Astrocyte (in vitro differentiated cells and primary cell): ENCODE data around the gene FAM219A. TPM values are rescaled to one million over a fixed set of nuclear protein-coding genes. Genes with fewer than 3 reads are reported as not detected.

Experiments used
- DNase-seq: peaks from one replicate; pipeline ENCODE4 v3.0.0-alpha.2; 2010; ENCODE audit warnings: low read depth
- FAIRE-seq: peaks from 2 replicates; lab custom pipeline; 2011; peaks lifted over from hg19 to GRCh38; lab: Jason Lieb, UNC
- H2AFZ ChIP-seq: 2 replicates; pipeline ENCODE4 v1.6.0; 2012; ENCODE audit warnings: low read depth, low read length, inconsistent platforms
- H3K27ac ChIP-seq: 2 replicates; pipeline ENCODE4 v1.5.1; 2011; ENCODE audit warnings: low read depth, low read length, inconsistent platforms
- H3K27me3 ChIP-seq: 2 replicates; pipeline ENCODE4 v1.6.0; 2011; ENCODE audit warnings: low read length, inconsistent platforms; ENCODE audit not compliant: insufficient read depth
- H3K36me3 ChIP-seq: 2 replicates; pipeline ENCODE4 v1.5.1; 2011; ENCODE audit warnings: low read length, inconsistent platforms; ENCODE audit not compliant: insufficient read depth
- H3K4me1 ChIP-seq: 2 replicates; pipeline ENCODE4 v1.5.1; 2011; ENCODE audit warnings: low read length, inconsistent platforms; ENCODE audit not compliant: insufficient read depth
- H3K4me2 ChIP-seq: 2 replicates; pipeline ENCODE4 v1.6.0; 2012; ENCODE audit warnings: low read length, inconsistent platforms
- H3K4me3 ChIP-seq: 2 replicates; pipeline ENCODE4 v1.5.1; 2011; ENCODE audit warnings: low read depth, mild to moderate bottlenecking, low read length, inconsistent platforms; ENCODE audit not compliant: insufficient read depth
- H3K79me2 ChIP-seq: 2 replicates; pipeline ENCODE4 v1.6.0; 2012; ENCODE audit warnings: mild to moderate bottlenecking, low read length, inconsistent platforms; ENCODE audit not compliant: insufficient read depth
- H3K9ac ChIP-seq: 2 replicates; pipeline ENCODE4 v1.6.0; 2012; ENCODE audit warnings: mild to moderate bottlenecking, low read length, inconsistent platforms
- H3K9me3 ChIP-seq: 2 replicates; pipeline ENCODE4 v1.5.1; 2012; ENCODE audit warnings: low read depth, mild to moderate bottlenecking, low read length, inconsistent platforms; ENCODE audit not compliant: insufficient read depth
- H4K20me1 ChIP-seq: 2 replicates; pipeline ENCODE4 v1.6.0; 2012; ENCODE audit warnings: low read length, inconsistent platforms; ENCODE audit not compliant: insufficient read depth
- H3K27ac Mint-ChIP-seq: one replicate; pipeline ENCODE4 v1.8.0; 2021; ENCODE audit warnings: mild to moderate bottlenecking, mixed read lengths; ENCODE audit not compliant: unreplicated experiment
- H3K27me3 Mint-ChIP-seq: one replicate; pipeline ENCODE4 v1.8.0; 2021; ENCODE audit warnings: low read depth, mixed read lengths; ENCODE audit not compliant: unreplicated experiment
- H3K36me3 Mint-ChIP-seq: one replicate; pipeline ENCODE4 v1.8.0; 2021; ENCODE audit warnings: low read depth, mixed read lengths; ENCODE audit not compliant: unreplicated experiment
- H3K4me1 Mint-ChIP-seq: one replicate; pipeline ENCODE4 v1.8.0; 2021; ENCODE audit warnings: low read depth, mixed read lengths; ENCODE audit not compliant: unreplicated experiment
- H3K4me3 Mint-ChIP-seq: one replicate; pipeline ENCODE4 v1.8.0; 2021; ENCODE audit warnings: mild to moderate bottlenecking, moderate library complexity, mixed read lengths; ENCODE audit not compliant: unreplicated experiment
- H3K9me3 Mint-ChIP-seq: one replicate; pipeline ENCODE4 v1.8.0; 2021; ENCODE audit warnings: mild to moderate bottlenecking, mixed read lengths; ENCODE audit not compliant: unreplicated experiment
- CTCF ChIP-seq: IDR thresholded peaks from 2 replicates; pipeline ENCODE4 v1.5.1; 2011; ENCODE audit warnings: low read depth, mild to moderate bottlenecking, inconsistent platforms, low read length, moderate library complexity; ENCODE audit not compliant: insufficient read depth
- EZH2 ChIP-seq: IDR thresholded peaks from 2 replicates; pipeline ENCODE4 v1.6.1; 2012; ENCODE audit warnings: mild to moderate bottlenecking, low read length, inconsistent platforms; ENCODE audit not compliant: insufficient read depth
- total RNA-seq: library from RNA; stranded (reverse); gene quantifications from 2 replicates; pipeline ENCODE4 v1.2.1, GENCODE V29; 2021

FAM219A gene
- total RNA-seq, 1 donor from 2014 or later, result 63.5 TPM

- peaks cover under 1% of the 10 kb centered on the region for H3K36me3 ChIP-seq
- H3K4me1 Mint-ChIP-seq, result peaks cover 12% of the 10 kb centered on the region
- no peak overlapping the region for H3K4me2 ChIP-seq
- H3K9me3 ChIP-seq, result no peaks in the 10 kb centered on the region
- H3K27me3 Mint-ChIP-seq, result no peaks in the 10 kb centered on the region
- H3K27ac Mint-ChIP-seq, result no peak overlapping the region
- no peaks in the 10 kb centered on the region for H3K79me2 ChIP-seq
- no peaks in the 10 kb centered on the region for H3K27me3 ChIP-seq
- H3K4me3 ChIP-seq, result no peak overlapping the region
- no peak overlapping the region for H3K27ac ChIP-seq
- TF ChIP-seq CTCF (no peak), EZH2 (no peak)
- peaks cover 10% of the 10 kb centered on the region for H3K4me1 ChIP-seq
- H3K36me3 Mint-ChIP-seq, result peaks cover 29% of the 10 kb centered on the region
- peaks cover 89% of the 10 kb centered on the region for H4K20me1 ChIP-seq
- DNase-seq (no peak), FAIRE-seq (no peak)
- no peak overlapping the region for H3K4me3 Mint-ChIP-seq
- no peak overlapping the region for H2AFZ ChIP-seq
- H3K9me3 Mint-ChIP-seq, result no peaks in the 10 kb centered on the region
- no peak overlapping the region for H3K9ac ChIP-seq
Observed at GRCh38 chr9:34408173-34408572, 50.2 kb downstream of the FAM219A start.

- H3K4me3 ChIP-seq, result no peak overlapping the region
- H4K20me1 ChIP-seq, result peaks cover 85% of the 10 kb centered on the region
- H3K27me3 ChIP-seq, result no peaks in the 10 kb centered on the region
- peaks cover 14% of the 10 kb centered on the region for H3K4me1 Mint-ChIP-seq
- no peaks in the 10 kb centered on the region for H3K27me3 Mint-ChIP-seq
- peaks cover 3% of the 10 kb centered on the region for H3K36me3 ChIP-seq
- DNase-seq (no peak), FAIRE-seq (no peak)
- peaks cover 29% of the 10 kb centered on the region for H3K36me3 Mint-ChIP-seq
- no peaks in the 10 kb centered on the region for H3K79me2 ChIP-seq
- H2AFZ ChIP-seq, result no peak overlapping the region
- no peaks in the 10 kb centered on the region for H3K9me3 ChIP-seq
- H3K9me3 Mint-ChIP-seq, result no peaks in the 10 kb centered on the region
- peaks cover 10% of the 10 kb centered on the region for H3K4me1 ChIP-seq
- H3K27ac Mint-ChIP-seq, result no peak overlapping the region
- H3K4me3 Mint-ChIP-seq, result no peak overlapping the region
- H3K4me2 ChIP-seq, result no peak overlapping the region
- no peak overlapping the region for H3K9ac ChIP-seq
- no peak for TF ChIP-seq CTCF
- no peak for TF ChIP-seq EZH2
- no peak overlapping the region for H3K27ac ChIP-seq
Observed at GRCh38 chr9:34406219-34406618, 52.2 kb downstream of the FAM219A start.

GRCh38 chr9:34405719-34406118 lies 52.7 kb downstream of the FAM219A start:
- H3K9me3 Mint-ChIP-seq, result no peaks in the 10 kb centered on the region
- H3K4me1 Mint-ChIP-seq, result peaks cover 14% of the 10 kb centered on the region
- no peaks in the 10 kb centered on the region for H3K79me2 ChIP-seq
- H3K27ac ChIP-seq, result no peak overlapping the region
- H3K9ac ChIP-seq, result no peak overlapping the region
- no peak for FAIRE-seq
- no peaks in the 10 kb centered on the region for H3K27me3 ChIP-seq
- DNase-seq, result peak; percentile 72
- H3K4me2 ChIP-seq, result no peak overlapping the region
- no peak overlapping the region for H3K27ac Mint-ChIP-seq
- H3K4me3 ChIP-seq, result no peak overlapping the region
- peaks cover 3% of the 10 kb centered on the region for H3K36me3 ChIP-seq
- TF ChIP-seq CTCF (no peak), EZH2 (no peak)
- H3K27me3 Mint-ChIP-seq, result no peaks in the 10 kb centered on the region
- H3K9me3 ChIP-seq, result no peaks in the 10 kb centered on the region
- H2AFZ ChIP-seq, result no peak overlapping the region
- H3K36me3 Mint-ChIP-seq, result peaks cover 30% of the 10 kb centered on the region
- H3K4me1 ChIP-seq, result peaks cover 10% of the 10 kb centered on the region
- peaks cover 80% of the 10 kb centered on the region for H4K20me1 ChIP-seq
- H3K4me3 Mint-ChIP-seq, result no peak overlapping the region
